HG02885 (cell line): ENCODE measurements around the gene FOXO3.

ENCODE experiments used
- ATAC-seq: cut with Tn5 transposase; IDR thresholded peaks from one replicate; pipeline ENCODE4 v1.9.1; 2021; ENCODE audit warnings: mild to moderate bottlenecking; ENCODE audit not compliant: unreplicated experiment, poor library complexity

The FOXO3 gene

GRCh38 chr6:108699290-108700041 lies 138.7 kb downstream of the FOXO3 start:
- no peak for ATAC-seq

- ATAC-seq, result no peak
Measured at GRCh38 chr6:108702106-108702851, 141.6 kb downstream of the FOXO3 start.

- ATAC-seq, result no peak
Measured at GRCh38 chr6:108706649-108707048, 145.9 kb downstream of the FOXO3 start.

GRCh38 chr6:108707328-108707976 lies 146.7 kb downstream of the FOXO3 start:
- ATAC-seq, result no peak

GRCh38 chr6:108710030-108710429 lies 149.3 kb downstream of the FOXO3 start:
- no peak for ATAC-seq

- no peak for ATAC-seq
Measured at GRCh38 chr6:108710551-108710950, 149.8 kb downstream of the FOXO3 start.

- ATAC-seq, result no peak
Measured at GRCh38 chr6:108711071-108711470, 150.4 kb downstream of the FOXO3 start.

- ATAC-seq, result no peak
Measured at GRCh38 chr6:108711826-108712225, 151.1 kb downstream of the FOXO3 start.

- no peak for ATAC-seq
Measured at GRCh38 chr6:108712946-108713345, 152.2 kb downstream of the FOXO3 start.

DNA sequence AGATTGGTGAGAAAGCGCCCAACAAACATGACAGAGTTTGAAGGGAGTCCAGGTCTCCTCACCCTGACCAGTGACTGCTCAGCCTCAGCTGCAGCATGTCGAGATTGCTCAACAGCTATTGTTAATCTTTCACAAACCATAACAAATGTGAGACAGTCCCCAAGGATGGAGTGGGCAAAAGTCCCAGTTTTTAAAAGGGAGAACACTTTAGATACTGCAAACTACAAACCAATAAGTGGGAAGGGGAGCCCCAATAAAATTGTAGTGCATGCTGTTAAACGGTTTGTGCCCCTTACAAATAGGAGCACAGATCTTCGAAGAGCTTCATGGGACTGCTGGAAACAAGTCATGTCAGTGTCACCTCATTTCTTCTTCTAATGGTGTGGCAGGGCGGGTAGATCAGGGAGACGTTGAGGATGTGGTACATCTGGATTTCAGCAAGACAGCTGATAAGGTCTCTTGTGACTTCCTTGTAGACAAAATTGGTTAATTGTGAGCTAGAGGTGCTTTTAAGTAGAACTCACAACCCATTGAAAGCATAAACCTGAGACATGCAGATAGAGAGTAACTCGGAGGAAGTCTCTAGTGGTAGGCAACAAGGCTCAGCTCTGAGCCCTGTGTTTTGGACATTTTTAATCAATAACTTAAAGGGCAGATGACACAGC lies 153.5 kb downstream of the FOXO3 start:
- no peak for ATAC-seq

- ATAC-seq, result no peak
Measured at GRCh38 chr6:108714766-108715414, 154.2 kb downstream of the FOXO3 start.

GRCh38 chr6:108715832-108716231 lies 155.1 kb downstream of the FOXO3 start:
- ATAC-seq, result no peak

GRCh38 chr6:108716801-108717791 lies 156.4 kb downstream of the FOXO3 start:
- ATAC-seq, result no peak

DNA sequence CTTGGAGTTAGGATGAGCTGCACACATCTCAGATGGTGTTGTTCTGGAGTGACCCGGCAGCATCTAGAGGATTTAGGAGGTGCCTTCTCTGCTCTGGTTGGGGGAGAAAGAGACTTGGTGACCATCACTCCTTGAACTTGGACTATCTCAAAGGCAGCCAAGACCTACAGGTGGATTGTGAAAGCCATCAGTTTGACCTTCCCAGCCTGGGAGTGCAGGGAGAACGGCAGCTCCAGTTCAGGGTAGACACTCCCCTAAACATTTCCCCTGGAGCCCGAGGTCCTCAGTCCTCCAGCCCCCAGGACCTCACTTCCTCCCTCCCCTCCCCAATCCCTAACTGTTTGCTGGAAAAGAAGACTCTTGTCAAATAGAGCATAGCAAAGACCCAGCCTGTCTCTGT lies 158.8 kb downstream of the FOXO3 start:
- no peak for ATAC-seq

DNA sequence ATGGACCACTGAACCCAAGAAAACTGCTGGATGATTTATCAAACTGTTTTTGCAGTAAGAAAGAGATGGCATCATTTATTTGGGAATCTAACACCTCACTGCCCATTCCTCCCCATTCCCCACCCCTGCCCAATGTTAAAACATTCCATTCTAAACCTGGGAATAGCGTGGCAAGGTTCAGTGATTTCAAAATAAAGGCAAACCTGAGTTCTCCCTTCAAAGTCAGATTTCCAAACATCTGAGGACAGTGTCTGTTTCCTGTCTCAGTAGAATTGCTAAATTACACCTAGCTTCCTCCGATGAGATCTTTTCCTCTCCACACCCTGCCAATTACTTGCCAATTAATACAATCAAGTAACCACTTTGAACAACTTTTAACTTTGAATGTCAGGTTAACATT lies 160.1 kb downstream of the FOXO3 start:
- ATAC-seq, result no peak

DNA sequence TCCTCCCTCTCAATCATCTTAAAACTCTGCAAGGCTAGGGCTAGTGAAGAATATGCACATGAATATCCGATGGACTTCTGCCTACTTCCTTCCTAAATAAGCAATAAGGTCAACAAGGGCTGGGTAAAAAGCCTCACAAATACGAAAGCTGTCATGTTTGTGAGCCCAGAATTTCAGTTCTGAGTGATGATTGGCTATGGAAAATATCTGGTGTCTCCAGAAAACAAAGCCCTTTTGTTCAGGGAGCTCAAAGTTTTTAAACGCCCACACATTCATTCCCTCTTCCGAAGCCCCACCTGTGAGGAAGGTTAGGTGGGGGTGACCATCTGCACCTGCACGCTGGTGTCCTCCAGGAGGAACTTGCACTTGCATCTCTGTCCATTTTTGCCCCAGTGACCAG lies 160.6 kb downstream of the FOXO3 start:
- no peak for ATAC-seq

GRCh38 chr6:108723594-108723993 lies 162.9 kb downstream of the FOXO3 start:
- ATAC-seq, result no peak

DNA sequence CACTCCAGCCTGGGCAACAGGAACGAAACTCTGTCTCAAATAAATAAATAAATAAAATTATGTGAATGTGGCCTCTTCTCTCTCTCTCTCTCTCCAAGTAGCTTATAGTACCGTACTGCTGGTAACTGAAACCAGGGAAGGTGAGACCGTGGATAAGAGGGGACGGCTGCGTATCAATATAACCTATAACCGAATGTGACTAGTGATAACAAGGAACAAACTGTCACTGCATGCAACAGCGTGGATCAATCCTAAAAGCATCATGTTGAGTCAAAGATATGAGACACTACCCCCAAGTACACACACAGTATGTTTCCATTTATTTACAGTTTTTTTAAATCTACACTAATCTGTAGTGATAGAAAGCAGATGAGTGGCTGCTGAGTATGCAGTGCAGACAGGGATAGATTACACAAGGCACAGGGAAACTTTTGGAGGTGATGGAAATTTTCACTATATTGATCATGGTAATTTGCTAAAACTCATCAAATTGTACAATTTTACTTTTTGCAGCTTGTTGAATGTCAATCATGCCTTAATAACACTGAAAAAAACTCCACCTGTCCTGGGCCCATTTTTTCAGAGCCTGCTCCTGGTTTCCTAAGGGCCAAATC lies 166.1 kb downstream of the FOXO3 start:
- ATAC-seq, result no peak
